ENCODE results near the gene ARPC5.

ARPC5 gene

DNA sequence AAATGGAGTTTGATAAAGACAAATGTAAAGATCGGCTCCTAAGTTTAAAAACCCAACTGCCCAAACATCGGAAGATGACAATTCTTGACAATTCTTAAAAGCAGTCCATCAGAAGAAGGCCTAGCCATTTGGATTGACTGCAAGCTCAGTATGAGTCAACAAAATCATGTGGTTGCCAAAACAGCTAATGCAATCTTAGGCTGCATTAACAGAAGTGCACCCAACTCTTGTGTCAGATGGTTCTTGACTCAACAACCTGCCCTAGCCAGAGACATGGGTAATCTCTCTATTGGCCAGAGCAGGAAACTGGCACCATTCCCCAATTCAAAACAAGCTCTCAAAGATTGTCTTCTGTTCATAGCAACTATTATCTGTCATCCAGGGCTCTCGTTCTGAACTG, 35.4 kb downstream of the ARPC5 start:
- Histone ChIP-seq H3K4me1 (ENCODE audit: control insufficient read depth, low read length) (peaks cover 2% of the 10 kb centered on the region; the same call in 1 of the 2 replicates), H3K4me2 (ENCODE audit: low read length) (no peak overlapping the region), H3K9me3 (ENCODE audit: control insufficient read depth, insufficient read depth, low read length) (no peaks in the 10 kb centered on the region), H3K36me3 (ENCODE audit: control insufficient read depth, low read length) (no peaks in the 10 kb centered on the region), H3F3A (ENCODE audit: control insufficient read depth, insufficient read depth) (no peaks in the 10 kb centered on the region), H3K4me3 (ENCODE audit: low read length) (no peak overlapping the region), H3K9me2 (replicated peaks; ENCODE audit: control insufficient read depth, low read length) (no peaks in the 10 kb centered on the region), H3K27me3 (ENCODE audit: control insufficient read depth, low read length) (peaks cover 28% of the 10 kb centered on the region), H4K20me1 (ENCODE audit: control insufficient read depth, insufficient read depth, low read depth, low read length) (no peaks in the 10 kb centered on the region), H3K79me2 (ENCODE audit: control insufficient read depth, low read length) (no peaks in the 10 kb centered on the region), H3K27ac (ENCODE audit: low read depth, low read length) (no peak overlapping the region)
- TF ChIP-seq, protein P1, sequence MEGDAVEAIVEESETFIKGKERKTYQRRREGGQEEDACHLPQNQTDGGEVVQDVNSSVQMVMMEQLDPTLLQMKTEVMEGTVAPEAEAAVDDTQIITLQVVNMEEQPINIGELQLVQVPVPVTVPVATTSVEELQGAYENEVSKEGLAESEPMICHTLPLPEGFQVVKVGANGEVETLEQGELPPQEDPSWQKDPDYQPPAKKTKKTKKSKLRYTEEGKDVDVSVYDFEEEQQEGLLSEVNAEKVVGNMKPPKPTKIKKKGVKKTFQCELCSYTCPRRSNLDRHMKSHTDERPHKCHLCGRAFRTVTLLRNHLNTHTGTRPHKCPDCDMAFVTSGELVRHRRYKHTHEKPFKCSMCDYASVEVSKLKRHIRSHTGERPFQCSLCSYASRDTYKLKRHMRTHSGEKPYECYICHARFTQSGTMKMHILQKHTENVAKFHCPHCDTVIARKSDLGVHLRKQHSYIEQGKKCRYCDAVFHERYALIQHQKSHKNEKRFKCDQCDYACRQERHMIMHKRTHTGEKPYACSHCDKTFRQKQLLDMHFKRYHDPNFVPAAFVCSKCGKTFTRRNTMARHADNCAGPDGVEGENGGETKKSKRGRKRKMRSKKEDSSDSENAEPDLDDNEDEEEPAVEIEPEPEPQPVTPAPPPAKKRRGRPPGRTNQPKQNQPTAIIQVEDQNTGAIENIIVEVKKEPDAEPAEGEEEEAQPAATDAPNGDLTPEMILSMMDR (IDR thresholded peaks at IDR 0.05; ENCODE audit: low read depth, low read length, poor library complexity, severe bottlenecking): no peak
- TF ChIP-seq EZH2phosphoT487 (IDR thresholded peaks at IDR 0.05; ENCODE audit: borderline replicate concordance, low read length): no peak

DNA sequence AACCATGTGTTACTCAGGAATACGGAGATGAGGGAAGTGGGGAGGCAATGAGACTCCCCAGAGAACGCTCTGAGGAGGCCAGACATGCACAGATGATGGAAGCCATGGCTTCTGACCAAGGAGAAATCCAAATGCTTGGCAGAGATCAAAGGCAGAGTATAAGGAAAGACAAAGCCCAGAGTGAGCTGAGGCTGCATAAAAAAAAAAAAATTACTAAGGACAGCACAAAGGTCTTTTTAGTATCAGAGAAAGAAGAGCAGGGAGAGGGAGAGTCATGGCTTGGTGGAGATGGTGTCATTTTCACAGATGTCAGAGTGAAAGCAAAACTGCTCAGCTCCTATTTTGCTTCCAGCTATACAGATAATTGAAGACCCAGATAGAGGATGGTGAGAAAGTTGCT, 37.2 kb downstream of the ARPC5 start:
- Histone ChIP-seq H3K4me3 (ENCODE audit: low read length) (no peak overlapping the region), H3K27ac (ENCODE audit: low read depth, low read length) (no peak overlapping the region)

DNA sequence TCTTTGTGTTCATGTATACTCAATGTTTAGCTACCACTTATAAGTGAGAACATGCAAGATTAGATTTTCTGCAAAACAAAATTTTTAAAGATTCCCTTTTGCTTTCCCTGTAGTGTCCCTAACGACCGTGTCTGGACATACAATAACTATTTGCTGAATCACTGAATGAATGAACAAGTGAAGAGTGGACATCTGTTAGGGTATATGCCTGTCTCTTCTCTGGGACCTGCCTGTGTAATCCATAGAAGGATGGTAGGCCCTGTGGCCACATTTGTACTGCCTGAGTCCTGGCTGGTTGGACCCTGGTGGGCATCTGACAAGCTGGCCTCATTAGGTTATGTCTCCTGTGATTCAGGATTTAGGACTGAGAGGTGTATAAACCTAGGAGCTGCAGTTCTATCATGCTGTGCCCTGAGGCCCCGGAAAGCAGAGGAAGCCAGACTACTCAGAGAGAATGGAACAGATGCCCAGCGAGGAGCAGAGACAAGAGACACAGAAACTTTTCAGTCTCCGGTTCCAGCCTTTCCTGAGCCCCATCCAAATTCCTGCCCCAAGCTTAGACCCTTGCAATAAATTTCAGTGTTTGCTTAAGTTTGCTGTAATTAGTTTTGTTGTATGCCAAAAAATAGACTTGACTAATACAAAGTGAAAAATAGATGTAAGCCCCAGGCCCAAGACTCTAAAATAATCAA, 37.8 kb downstream of the ARPC5 start:
- no peak overlapping the region for H3K27ac ChIP-seq (ENCODE audit: low read depth, low read length)
- no peak for TF ChIP-seq EZH2phosphoT487 (IDR thresholded peaks at IDR 0.05; ENCODE audit: borderline replicate concordance, low read length)
- TF ChIP-seq, protein P1 (IDR thresholded peaks at IDR 0.05; ENCODE audit: low read depth, low read length, poor library complexity, severe bottlenecking): no peak
- H3K27me3 ChIP-seq (ENCODE audit: control insufficient read depth, low read length): peaks cover 23% of the 10 kb centered on the region
- no peaks in the 10 kb centered on the region for H3K9me3 ChIP-seq (ENCODE audit: control insufficient read depth, insufficient read depth, low read length)
- H3F3A ChIP-seq (ENCODE audit: control insufficient read depth, insufficient read depth): no peaks in the 10 kb centered on the region
- H3K4me3 ChIP-seq (ENCODE audit: low read length): no peak overlapping the region
- no peaks in the 10 kb centered on the region for H3K9me2 ChIP-seq (replicated peaks; ENCODE audit: control insufficient read depth, low read length)
- H3K4me1 ChIP-seq (ENCODE audit: control insufficient read depth, low read length): peaks cover 12% of the 10 kb centered on the region
- H3K36me3 ChIP-seq (ENCODE audit: control insufficient read depth, low read length): no peaks in the 10 kb centered on the region
- no peak overlapping the region for H3K4me2 ChIP-seq (ENCODE audit: low read length)
- no peaks in the 10 kb centered on the region for H3K79me2 ChIP-seq (ENCODE audit: control insufficient read depth, low read length)
- H4K20me1 ChIP-seq (ENCODE audit: control insufficient read depth, insufficient read depth, low read depth, low read length): no peaks in the 10 kb centered on the region

More for the DNA sequence above, 37.2 kb downstream of the ARPC5 start:
- Histone ChIP-seq H3K9me3 (ENCODE audit: control insufficient read depth, insufficient read depth, low read length) (no peaks in the 10 kb centered on the region), H3F3A (ENCODE audit: control insufficient read depth, insufficient read depth) (no peaks in the 10 kb centered on the region), H3K27me3 (ENCODE audit: control insufficient read depth, low read length) (peaks cover 28% of the 10 kb centered on the region), H4K20me1 (ENCODE audit: control insufficient read depth, insufficient read depth, low read depth, low read length) (no peaks in the 10 kb centered on the region), H3K79me2 (ENCODE audit: control insufficient read depth, low read length) (no peaks in the 10 kb centered on the region), H3K36me3 (ENCODE audit: control insufficient read depth, low read length) (no peaks in the 10 kb centered on the region), H3K9me2 (replicated peaks; ENCODE audit: control insufficient read depth, low read length) (no peaks in the 10 kb centered on the region), H3K4me2 (ENCODE audit: low read length) (no peak overlapping the region), H3K4me1 (ENCODE audit: control insufficient read depth, low read length) (peaks cover 6% of the 10 kb centered on the region)
- TF ChIP-seq EZH2phosphoT487 (IDR thresholded peaks at IDR 0.05; ENCODE audit: borderline replicate concordance, low read length): no peak
- TF ChIP-seq, protein P1 (IDR thresholded peaks at IDR 0.05; ENCODE audit: low read depth, low read length, poor library complexity, severe bottlenecking): no peak

Data from DOHH2 (cell line).